Measurements from ENCODE around the gene RTTN. TPM values are rescaled to one million over a fixed set of nuclear protein-coding genes. Genes with fewer than 3 reads are reported as not detected.
"Not testable (repeated sequence)": the region's sequence is repeated elsewhere in the genome, so short reads cannot be mapped to it uniquely, and the experiment has no call there.

The RTTN gene
- total RNA-seq, 1 donor from 2014 or later: 25.3 TPM

DNA sequence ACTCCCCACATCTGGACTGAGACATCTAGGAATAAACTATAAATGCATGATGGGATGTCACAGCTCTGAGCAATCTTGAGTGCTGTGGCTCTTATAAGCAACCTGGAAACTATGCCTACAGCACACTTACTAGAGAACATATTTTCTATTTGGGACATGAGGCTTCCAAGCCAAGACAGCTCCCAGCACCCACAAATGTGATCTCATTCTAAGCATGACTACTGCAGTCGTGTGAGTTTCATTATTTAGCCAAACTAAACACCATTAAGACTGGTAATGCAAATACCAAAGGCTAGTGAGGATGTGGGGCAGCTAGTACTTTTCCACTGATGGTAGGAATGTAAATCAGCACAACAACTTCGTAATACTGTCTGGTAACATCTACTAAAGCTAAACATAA, 72.5 kb downstream of the RTTN start:
- no peak overlapping the region for H3K4me3 Mint-ChIP-seq
- no peak for DNase-seq (ENCODE audit: low spot score)
- H3K36me3 Mint-ChIP-seq (ENCODE audit: low read depth): peaks cover 16% of the 10 kb centered on the region
- no peaks in the 10 kb centered on the region for H3K4me1 Mint-ChIP-seq (ENCODE audit: low read depth)
- H3K27me3 Mint-ChIP-seq (ENCODE audit: insufficient read depth): no peaks in the 10 kb centered on the region
- intact Hi-C loops (cut with micrococcal nuclease): no loop called here
- H3K27ac Mint-ChIP-seq: no peak overlapping the region
- H3K9me3 Mint-ChIP-seq: no peaks in the 10 kb centered on the region

DNA sequence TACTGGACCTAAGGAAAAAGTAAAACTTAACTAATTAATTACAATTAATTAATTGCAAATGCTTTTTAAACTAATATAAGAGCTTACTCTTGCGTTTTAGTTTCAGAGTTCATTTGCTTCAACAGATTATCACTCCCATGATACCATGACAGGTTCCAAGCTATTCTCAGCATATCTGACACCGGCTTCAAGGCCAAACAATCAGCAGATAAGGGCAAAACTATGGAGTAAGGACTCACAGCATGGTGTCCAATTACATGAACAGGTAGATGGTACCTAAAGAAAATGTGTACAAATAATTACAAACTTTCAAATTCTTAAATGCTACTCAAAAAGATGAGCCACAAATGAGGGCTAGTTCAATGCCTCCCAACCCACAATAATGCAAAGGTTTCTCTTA, 77.2 kb downstream of the RTTN start:
- Mint-ChIP-seq H3K27me3 (ENCODE audit: insufficient read depth) (no peaks in the 10 kb centered on the region), H3K4me3 (no peak overlapping the region), H3K36me3 (ENCODE audit: low read depth) (peaks cover 15% of the 10 kb centered on the region), H3K27ac (no peak overlapping the region), H3K9me3 (no peaks in the 10 kb centered on the region), H3K4me1 (ENCODE audit: low read depth) (no peaks in the 10 kb centered on the region)
- DNase-seq (ENCODE audit: low spot score): no peak
- intact Hi-C loops (cut with micrococcal nuclease): no loop called here

DNA sequence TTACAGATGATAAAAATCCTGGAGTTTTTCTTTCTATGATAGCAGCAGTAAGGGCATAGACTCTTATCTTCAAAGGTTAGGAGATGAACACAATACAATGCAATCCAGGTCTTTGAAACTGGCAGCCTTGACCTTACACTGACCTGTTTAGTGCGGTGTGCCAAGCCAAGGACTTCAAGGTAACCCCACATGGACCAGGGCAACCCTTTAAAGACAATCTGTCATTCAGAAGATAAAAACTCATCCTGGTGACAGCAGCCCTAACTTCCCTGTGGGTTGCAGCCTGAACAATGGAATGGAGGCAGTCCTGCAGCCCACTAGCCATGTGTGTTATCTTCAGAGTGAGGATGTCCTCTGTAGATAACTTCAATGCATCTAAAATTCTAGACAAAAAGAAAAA, 78.1 kb downstream of the RTTN start:
- Mint-ChIP-seq H3K4me1 (ENCODE audit: low read depth) (no peaks in the 10 kb centered on the region), H3K4me3 (no peak overlapping the region), H3K36me3 (ENCODE audit: low read depth) (peaks cover 15% of the 10 kb centered on the region), H3K27me3 (ENCODE audit: insufficient read depth) (no peaks in the 10 kb centered on the region), H3K9me3 (no peaks in the 10 kb centered on the region), H3K27ac (no peak overlapping the region)
- DNase-seq (ENCODE audit: low spot score): no peak
- intact Hi-C loops (cut with micrococcal nuclease): no loop called here

DNA sequence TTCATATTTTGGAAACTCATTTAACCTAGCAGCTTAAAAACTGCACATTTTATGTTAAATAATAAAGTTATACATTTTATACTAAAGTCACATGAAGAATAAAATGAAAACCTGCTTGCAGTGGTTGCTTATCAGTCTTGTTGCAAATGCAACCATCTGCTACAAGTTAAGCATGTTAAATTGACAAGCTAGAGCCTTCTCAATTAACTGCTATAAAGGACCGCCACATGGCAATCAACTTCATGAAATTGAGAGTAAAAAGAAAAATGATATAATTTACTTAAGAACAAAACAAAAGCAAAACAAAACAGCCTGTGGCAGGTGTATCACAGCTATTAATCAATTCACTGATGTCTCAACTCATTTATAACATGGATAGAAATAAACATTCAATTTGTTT, 78.7 kb downstream of the RTTN start:
- DNase-seq (ENCODE audit: low spot score): no peak
- Mint-ChIP-seq H3K9me3 (no peaks in the 10 kb centered on the region), H3K4me3 (no peak overlapping the region), H3K27ac (no peak overlapping the region), H3K4me1 (ENCODE audit: low read depth) (no peaks in the 10 kb centered on the region), H3K36me3 (ENCODE audit: low read depth) (peaks cover 14% of the 10 kb centered on the region), H3K27me3 (ENCODE audit: insufficient read depth) (no peaks in the 10 kb centered on the region)
- intact Hi-C loops (cut with micrococcal nuclease): no loop called here

DNA sequence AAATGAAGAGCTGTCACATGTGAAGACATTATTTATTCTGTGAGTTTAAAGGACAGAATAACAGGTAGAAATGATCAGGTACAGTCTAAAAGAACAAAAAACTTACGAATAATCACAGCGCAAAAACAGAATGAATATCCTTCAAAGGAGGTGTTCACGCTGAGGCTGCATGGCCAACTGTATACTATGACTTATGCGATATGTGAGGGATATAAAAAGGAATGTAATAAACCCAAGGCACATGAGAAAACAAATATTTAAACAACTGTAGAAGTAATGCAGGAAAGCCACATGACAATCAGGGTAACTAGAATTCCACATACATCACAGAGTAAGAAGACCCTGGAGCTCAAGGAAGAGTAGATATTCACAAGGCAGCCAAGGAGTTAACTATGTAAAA, 81.3 kb downstream of the RTTN start:
- Mint-ChIP-seq H3K27ac (no peak overlapping the region), H3K4me3 (no peak overlapping the region), H3K36me3 (ENCODE audit: low read depth) (peaks cover 9% of the 10 kb centered on the region), H3K27me3 (ENCODE audit: insufficient read depth) (no peaks in the 10 kb centered on the region), H3K4me1 (ENCODE audit: low read depth) (no peaks in the 10 kb centered on the region), H3K9me3 (no peaks in the 10 kb centered on the region)
- no peak for DNase-seq (ENCODE audit: low spot score)
- intact Hi-C loops (cut with micrococcal nuclease): no loop called here

DNA sequence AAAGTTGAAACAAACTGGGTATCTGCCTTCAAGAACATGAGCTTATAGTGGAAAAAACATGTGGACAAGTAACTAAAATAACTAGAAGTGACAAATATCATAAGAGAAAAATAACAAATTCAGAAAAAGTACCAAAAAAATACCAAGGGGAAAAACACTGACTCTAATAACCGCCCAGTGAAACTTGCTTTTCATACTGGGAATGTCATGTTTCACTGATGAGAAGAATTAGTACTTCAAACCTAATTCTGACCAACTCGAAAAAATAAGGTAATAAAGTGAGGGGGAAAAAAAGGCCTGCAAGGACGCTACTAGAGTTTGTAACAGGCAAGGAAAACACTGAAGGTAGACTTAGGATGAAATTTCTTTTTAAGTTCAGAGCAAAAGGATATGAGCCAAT, 83.6 kb downstream of the RTTN start:
- Mint-ChIP-seq H3K4me3 (no peak overlapping the region), H3K27me3 (ENCODE audit: insufficient read depth) (no peaks in the 10 kb centered on the region), H3K36me3 (ENCODE audit: low read depth) (peaks cover 14% of the 10 kb centered on the region), H3K9me3 (no peaks in the 10 kb centered on the region), H3K4me1 (ENCODE audit: low read depth) (no peaks in the 10 kb centered on the region), H3K27ac (no peak overlapping the region)
- intact Hi-C loops (cut with micrococcal nuclease): no loop called here
- DNase-seq (ENCODE audit: low spot score): no peak

DNA sequence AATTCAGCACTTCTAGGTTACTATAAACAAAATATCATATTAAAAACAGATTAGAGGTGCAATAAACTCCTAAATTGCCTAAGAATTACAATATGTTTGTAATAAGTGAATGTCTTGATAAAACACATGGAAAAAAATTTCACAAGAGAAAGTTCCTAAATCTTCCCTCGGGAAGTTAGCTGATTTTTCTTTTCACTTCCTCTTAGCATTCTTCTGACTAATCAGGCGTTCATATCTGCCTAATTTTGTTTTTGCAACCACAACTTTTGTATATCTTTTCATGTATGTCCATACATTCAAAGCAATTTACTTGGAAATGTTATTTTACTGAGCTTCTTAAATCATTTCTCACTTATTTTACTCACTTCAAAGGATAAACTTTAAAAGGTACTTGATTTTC, 88.5 kb downstream of the RTTN start:
- no peak overlapping the region for H3K4me3 Mint-ChIP-seq
- no peaks in the 10 kb centered on the region for H3K4me1 Mint-ChIP-seq (ENCODE audit: low read depth)
- peaks cover 12% of the 10 kb centered on the region for H3K36me3 Mint-ChIP-seq (ENCODE audit: low read depth)
- no peak overlapping the region for H3K27ac Mint-ChIP-seq
- no peak for DNase-seq (ENCODE audit: low spot score)
- no peaks in the 10 kb centered on the region for H3K9me3 Mint-ChIP-seq
- H3K27me3 Mint-ChIP-seq (ENCODE audit: insufficient read depth): no peaks in the 10 kb centered on the region
- intact Hi-C loops (cut with micrococcal nuclease): no loop called here

DNA sequence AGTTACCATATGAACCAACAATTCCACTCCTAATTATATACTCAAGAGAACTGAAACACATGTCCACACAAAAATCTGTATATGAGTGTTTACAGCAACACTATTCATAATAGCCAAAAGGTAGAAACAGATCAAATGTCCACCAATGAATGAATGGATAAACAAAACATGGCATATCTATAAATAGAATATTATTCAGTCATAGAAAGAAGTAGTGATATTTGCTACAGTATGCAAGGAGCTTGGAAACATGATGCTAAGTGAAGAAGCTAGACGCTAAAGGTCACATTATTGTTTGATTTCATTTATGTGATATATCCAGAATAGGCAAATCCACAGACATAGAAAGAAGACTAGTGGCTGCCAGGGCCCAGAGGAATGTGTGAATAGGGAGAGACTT, 92.0 kb downstream of the RTTN start:
- H3K27me3 Mint-ChIP-seq (ENCODE audit: insufficient read depth): no peaks in the 10 kb centered on the region
- H3K27ac Mint-ChIP-seq: no peak overlapping the region
- no peak for DNase-seq (ENCODE audit: low spot score)
- no peaks in the 10 kb centered on the region for H3K4me1 Mint-ChIP-seq (ENCODE audit: low read depth)
- H3K36me3 Mint-ChIP-seq (ENCODE audit: low read depth): peaks cover 10% of the 10 kb centered on the region
- H3K4me3 Mint-ChIP-seq: no peak overlapping the region
- no peaks in the 10 kb centered on the region for H3K9me3 Mint-ChIP-seq
- intact Hi-C loops (cut with micrococcal nuclease): no loop called here

DNA sequence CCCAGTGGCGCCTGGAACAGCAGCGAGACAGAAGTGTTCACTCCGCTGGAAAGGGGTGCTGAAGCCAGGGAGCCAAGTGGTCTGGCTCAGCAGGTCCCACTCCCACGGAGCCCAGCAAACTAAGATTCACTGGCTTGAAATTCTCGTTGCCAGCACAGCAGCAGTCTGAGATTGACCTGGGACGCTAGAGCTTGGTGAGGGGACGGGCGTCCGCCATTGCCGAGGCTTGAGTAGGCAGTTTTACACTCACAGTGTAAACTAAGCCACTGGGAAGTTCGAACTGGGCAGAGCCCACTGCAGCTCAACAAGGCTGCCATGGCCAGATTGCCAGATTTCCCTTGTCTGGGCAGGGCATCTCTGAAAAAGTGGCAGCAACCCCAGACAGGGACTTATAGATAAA, 94.8 kb downstream of the RTTN start:
- no peak overlapping the region for H3K4me3 Mint-ChIP-seq
- intact Hi-C loops (cut with micrococcal nuclease): no loop called here
- no peaks in the 10 kb centered on the region for H3K4me1 Mint-ChIP-seq (ENCODE audit: low read depth)
- H3K36me3 Mint-ChIP-seq (ENCODE audit: low read depth): peaks cover 8% of the 10 kb centered on the region
- H3K9me3 Mint-ChIP-seq: no peaks in the 10 kb centered on the region
- no peak overlapping the region for H3K27ac Mint-ChIP-seq
- no peak for DNase-seq (ENCODE audit: low spot score)
- H3K27me3 Mint-ChIP-seq (ENCODE audit: insufficient read depth): no peaks in the 10 kb centered on the region

DNA sequence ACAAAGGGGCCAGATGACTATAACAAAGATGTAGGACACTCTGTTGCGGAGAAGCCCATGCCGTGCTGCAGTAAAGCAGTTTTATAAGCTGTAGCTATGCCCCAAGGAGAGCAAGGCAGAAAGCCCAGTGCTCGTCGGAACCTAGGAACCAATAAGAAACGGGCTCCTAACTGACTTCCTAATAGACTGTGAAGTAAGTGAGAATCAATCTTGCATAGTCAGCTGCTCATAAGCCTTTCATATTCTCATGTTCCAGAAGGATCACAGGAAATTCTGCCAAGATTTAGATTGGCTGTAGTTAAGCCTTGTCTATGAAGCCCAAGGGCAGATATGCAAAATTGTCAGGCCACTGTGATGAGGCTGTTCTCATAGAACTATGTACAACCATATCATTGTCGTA, 98.4 kb downstream of the RTTN start:
- peaks cover 7% of the 10 kb centered on the region for H3K9me3 Mint-ChIP-seq
- intact Hi-C loops (cut with micrococcal nuclease): no loop called here
- H3K27me3 Mint-ChIP-seq (ENCODE audit: insufficient read depth): no peaks in the 10 kb centered on the region
- H3K4me1 Mint-ChIP-seq (ENCODE audit: low read depth): no peaks in the 10 kb centered on the region
- no peak overlapping the region for H3K27ac Mint-ChIP-seq
- peaks cover 25% of the 10 kb centered on the region for H3K36me3 Mint-ChIP-seq (ENCODE audit: low read depth)
- no peak overlapping the region for H3K4me3 Mint-ChIP-seq
- DNase-seq (ENCODE audit: low spot score): no peak

DNA sequence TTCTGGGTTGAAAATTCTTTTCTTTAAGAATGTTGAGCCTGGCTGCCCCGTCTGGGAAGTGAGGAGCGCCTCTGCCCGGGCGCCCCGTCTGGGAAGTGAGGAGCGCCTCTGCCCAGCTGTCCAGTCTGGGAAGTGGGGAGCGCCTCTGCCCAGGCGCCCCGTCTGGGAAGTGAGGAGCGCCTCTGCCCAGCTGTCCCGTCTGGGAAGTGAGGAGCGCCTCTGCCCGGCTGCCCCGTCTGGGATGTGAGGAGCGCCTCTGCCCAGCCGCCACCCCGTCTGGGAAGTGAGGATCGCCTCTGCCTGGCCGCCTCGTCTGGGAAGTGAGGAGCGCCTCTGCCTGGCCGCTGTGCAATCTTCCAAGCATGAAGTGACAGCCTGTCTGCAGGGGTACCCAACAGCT, 102.6 kb downstream of the RTTN start:
- intact Hi-C loops (cut with micrococcal nuclease); H3K4me3 Mint-ChIP-seq; DNase-seq (ENCODE audit: low spot score); H3K27ac Mint-ChIP-seq; H3K4me1 Mint-ChIP-seq (ENCODE audit: low read depth); H3K27me3 Mint-ChIP-seq (ENCODE audit: insufficient read depth): not testable (repeated sequence)
- H3K9me3 Mint-ChIP-seq: peaks cover 19% of the 10 kb centered on the region
- peaks cover 30% of the 10 kb centered on the region for H3K36me3 Mint-ChIP-seq (ENCODE audit: low read depth)

DNA sequence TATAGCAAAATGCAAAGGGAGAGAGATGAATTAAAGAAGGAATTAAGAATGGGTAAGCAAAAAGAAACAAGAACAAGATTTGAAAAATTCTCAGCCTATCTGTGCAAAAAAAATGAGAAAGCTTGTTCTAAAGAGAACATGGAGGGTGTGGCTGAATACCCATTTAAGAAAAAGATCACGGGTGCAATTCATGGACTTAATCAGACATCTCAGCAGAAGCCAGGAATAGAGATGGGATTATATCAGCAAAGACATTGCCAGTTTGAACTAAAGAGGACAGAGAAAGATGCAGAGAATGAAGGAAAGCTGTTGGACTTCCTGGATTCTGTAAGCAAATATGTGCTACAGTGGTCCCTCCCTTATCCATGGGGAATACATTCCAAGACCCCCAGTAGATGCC, 115.6 kb downstream of the RTTN start:
- intact Hi-C loops (cut with micrococcal nuclease): loop anchor here (5.0 to 10.0 kb wide), 3 partner anchors 153 to 1165 kb away; partner anchors contain the start of gene DOK6
- no peaks in the 10 kb centered on the region for H3K9me3 Mint-ChIP-seq
- no peak overlapping the region for H3K27ac Mint-ChIP-seq
- H3K4me1 Mint-ChIP-seq (ENCODE audit: low read depth): no peaks in the 10 kb centered on the region
- H3K4me3 Mint-ChIP-seq: no peak overlapping the region
- DNase-seq (ENCODE audit: low spot score): no peak
- H3K36me3 Mint-ChIP-seq (ENCODE audit: low read depth): peaks cover 10% of the 10 kb centered on the region
- H3K27me3 Mint-ChIP-seq (ENCODE audit: insufficient read depth): no peaks in the 10 kb centered on the region

DNA sequence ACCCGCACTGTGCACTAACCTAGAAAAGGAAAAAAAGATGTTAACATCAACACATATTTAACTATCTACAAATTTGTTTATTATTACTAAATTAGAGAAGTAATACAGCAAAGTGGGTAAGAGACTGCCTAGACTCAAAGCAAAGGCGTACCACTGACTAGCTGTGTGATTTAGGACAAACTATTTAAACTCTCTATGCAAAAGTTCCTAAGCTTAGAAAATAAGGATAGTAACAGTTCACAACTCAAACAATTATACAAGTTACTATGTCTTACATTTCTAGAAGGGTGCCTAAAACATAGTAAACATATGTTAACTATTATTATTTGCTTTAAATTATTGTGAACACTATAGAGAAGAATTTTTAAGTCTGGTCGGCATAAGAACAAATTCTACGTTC, 119.4 kb downstream of the RTTN start:
- H3K4me3 Mint-ChIP-seq: no peak overlapping the region
- no peaks in the 10 kb centered on the region for H3K27me3 Mint-ChIP-seq (ENCODE audit: insufficient read depth)
- no peak overlapping the region for H3K27ac Mint-ChIP-seq
- H3K4me1 Mint-ChIP-seq (ENCODE audit: low read depth): no peaks in the 10 kb centered on the region
- DNase-seq (ENCODE audit: low spot score): no peak
- H3K9me3 Mint-ChIP-seq: no peaks in the 10 kb centered on the region
- H3K36me3 Mint-ChIP-seq (ENCODE audit: low read depth): peaks cover 10% of the 10 kb centered on the region
- intact Hi-C loops (cut with micrococcal nuclease): loop anchor here (1.0 to 10.0 kb wide), 8 partner anchors 127 to 1239 kb away; partner anchors contain the start of gene DOK6

DNA sequence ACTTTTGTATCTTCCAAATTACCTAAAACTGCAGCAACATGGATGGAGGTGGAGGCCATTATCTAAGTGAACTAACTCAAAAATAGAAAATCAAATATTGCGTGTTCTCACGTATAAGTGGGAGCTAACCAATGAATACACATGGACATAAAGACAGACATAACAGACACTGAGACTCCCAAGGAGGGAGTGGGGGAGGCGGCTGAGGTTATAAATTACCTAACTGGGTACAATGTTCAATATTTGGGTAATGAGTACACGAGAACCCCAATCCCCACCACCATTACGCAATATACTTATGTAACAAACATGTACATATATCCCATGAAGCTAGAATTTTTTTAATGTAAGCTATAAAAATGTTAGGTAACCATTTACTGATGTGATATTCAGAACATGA, 119.8 kb downstream of the RTTN start:
- intact Hi-C loops (cut with micrococcal nuclease): loop anchor here (1.0 to 10.0 kb wide), 8 partner anchors 126 to 1238 kb away; partner anchors contain the start of gene DOK6
- no peaks in the 10 kb centered on the region for H3K27me3 Mint-ChIP-seq (ENCODE audit: insufficient read depth)

More for the DNA sequence above, 119.8 kb downstream of the RTTN start:
- Mint-ChIP-seq H3K4me1 (ENCODE audit: low read depth) (no peaks in the 10 kb centered on the region), H3K4me3 (no peak overlapping the region), H3K9me3 (no peaks in the 10 kb centered on the region), H3K36me3 (ENCODE audit: low read depth) (peaks cover 13% of the 10 kb centered on the region), H3K27ac (no peak overlapping the region)
- no peak for DNase-seq (ENCODE audit: low spot score)
